HG03354 (cell line): ENCODE measurements around the gene EGR1.

Experiments
- ATAC-seq: cut with Tn5 transposase; IDR thresholded peaks from one replicate; pipeline ENCODE4 v1.9.1; 2021; ENCODE audit warnings: mild to moderate bottlenecking; ENCODE audit not compliant: unreplicated experiment, poor library complexity, severe bottlenecking

EGR1 gene

GRCh38 chr5:138450971-138451370, 14.3 kb upstream of the EGR1 start:
- no peak for ATAC-seq

GRCh38 chr5:138452720-138453119, 12.6 kb upstream of the EGR1 start:
- no peak for ATAC-seq

GRCh38 chr5:138453590-138453989, 11.7 kb upstream of the EGR1 start:
- ATAC-seq: no peak

- no peak for ATAC-seq
These were observed 11.2 kb upstream of the EGR1 start for GRCh38 chr5:138454121-138454520.

- ATAC-seq: no peak
These were observed 9.9 kb upstream of the EGR1 start for GRCh38 chr5:138455232-138455930.

- no peak for ATAC-seq
These were observed 7.6 kb upstream of the EGR1 start for GRCh38 chr5:138457531-138458275.

- no peak for ATAC-seq
These were observed 6.9 kb upstream of the EGR1 start for GRCh38 chr5:138458384-138458783.

GRCh38 chr5:138458856-138459255, 6.4 kb upstream of the EGR1 start:
- no peak for ATAC-seq

- ATAC-seq: peak; percentile 29
These were observed 5.9 kb upstream of the EGR1 start for GRCh38 chr5:138459311-138459933.

GRCh38 chr5:138460032-138460693, 5.1 kb upstream of the EGR1 start:
- ATAC-seq: no peak

- no peak for ATAC-seq
These were observed 3.7 kb upstream of the EGR1 start for GRCh38 chr5:138461343-138462125.

- no peak for ATAC-seq
These were observed 1.8 kb upstream of the EGR1 start for GRCh38 chr5:138463419-138464007.

- peak; percentile 55 for ATAC-seq
These were observed 1.3 kb upstream of the EGR1 start for GRCh38 chr5:138464008-138464387.

- ATAC-seq: peak; percentile 80
These were observed 655 bp upstream of the EGR1 start for GRCh38 chr5:138464388-138465260.

- no peak for ATAC-seq
These were observed 1.0 kb downstream of the EGR1 start for GRCh38 chr5:138466125-138466899.

GRCh38 chr5:138466900-138467710, 1.8 kb downstream of the EGR1 start:
- no peak for ATAC-seq

GRCh38 chr5:138467711-138468132, 2.4 kb downstream of the EGR1 start:
- no peak for ATAC-seq
